Measurements from ENCODE around the gene VWA8. TPM values are rescaled to one million over a fixed set of nuclear protein-coding genes. Genes with fewer than 3 reads are reported as not detected.
"Not testable (repeated sequence)": the region's sequence is repeated elsewhere in the genome, so short reads cannot be mapped to it uniquely, and the experiment has no call there.

Gene VWA8
- total and polyA plus RNA-seq, 9 donors = 6.5 to 16.0 (median 9.3) TPM

DNA sequence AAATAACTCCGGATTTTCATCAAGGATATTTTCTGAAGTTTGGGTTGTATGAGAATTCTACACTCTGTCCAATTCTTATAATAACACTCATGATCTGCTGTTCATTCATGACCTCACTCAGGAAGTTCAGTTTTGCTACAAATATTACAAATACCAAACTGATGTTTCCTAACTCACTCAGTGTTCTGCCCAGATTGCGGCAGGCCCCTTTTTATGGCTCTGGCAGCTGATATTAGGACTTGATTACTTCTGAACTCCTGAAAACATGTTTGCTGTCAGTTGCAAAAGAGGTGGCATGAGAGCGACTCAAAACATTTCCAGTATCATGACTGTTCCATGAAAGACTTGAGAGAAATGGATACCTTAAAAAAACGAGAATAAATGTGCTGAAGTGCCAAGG lies 315.6 kb downstream of the VWA8 start:
- Histone ChIP-seq H3K27ac (ENCODE audit: low read length) (peak overlapping the region; percentile 74), H3K4me1 (ENCODE audit: control insufficient read depth, insufficient read depth, low read length) (peaks cover 7% of the 10 kb centered on the region), H3K4me3 (ENCODE audit: low read length) (no peak overlapping the region), H3K9me3 (replicated peaks; ENCODE audit: control insufficient read depth, low read depth, low read length) (no peaks in the 10 kb centered on the region), H3K36me3 (ENCODE audit: control insufficient read depth, insufficient read depth, low read length) (no peaks in the 10 kb centered on the region), H3K27me3 (ENCODE audit: control insufficient read depth, insufficient read depth, low read length) (no peaks in the 10 kb centered on the region)
- 0% methylated on average over 1 of the region's 4 CpGs for WGBS (ENCODE audit: insufficient coverage)
- peak; percentile 83 for DNase-seq

DNA sequence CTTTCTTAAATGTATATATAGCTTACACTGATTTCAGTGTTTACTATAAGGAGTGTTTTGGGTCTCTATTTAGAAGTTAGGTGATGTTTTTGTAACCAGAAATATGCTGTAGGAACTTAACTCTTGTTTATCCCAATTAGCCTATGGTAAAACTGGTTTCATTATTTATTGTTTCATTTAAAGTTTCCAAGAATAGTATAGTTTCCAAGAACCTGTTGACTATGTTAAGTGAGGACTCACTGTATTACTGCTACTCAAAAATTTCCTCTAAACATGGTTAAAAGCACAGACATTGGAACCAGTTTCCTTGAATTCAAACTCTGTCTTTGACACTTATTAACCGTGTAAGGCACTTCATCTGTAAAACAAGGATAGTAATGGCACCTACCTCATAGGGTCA lies 316.2 kb downstream of the VWA8 start:
- H3K36me3 ChIP-seq (ENCODE audit: control insufficient read depth, insufficient read depth, low read length) = no peaks in the 10 kb centered on the region
- peaks cover 7% of the 10 kb centered on the region for H3K4me1 ChIP-seq (ENCODE audit: control insufficient read depth, insufficient read depth, low read length)
- no peak overlapping the region for H3K4me3 ChIP-seq (ENCODE audit: low read length)
- H3K27me3 ChIP-seq (ENCODE audit: control insufficient read depth, insufficient read depth, low read length) = no peaks in the 10 kb centered on the region
- no peaks in the 10 kb centered on the region for H3K9me3 ChIP-seq (replicated peaks; ENCODE audit: control insufficient read depth, low read depth, low read length)
- peak overlapping the region; percentile 74 for H3K27ac ChIP-seq (ENCODE audit: low read length)
- DNase-seq = no peak
- WGBS (ENCODE audit: insufficient coverage) = no CpG with 5 or more reads among the region's 1 CpG

- H3K4me1 ChIP-seq (ENCODE audit: control insufficient read depth, insufficient read depth, low read length) = peaks cover 7% of the 10 kb centered on the region
These were observed 317.4 kb downstream of the VWA8 start for GRCh38 chr13:41643507-41643906.

GRCh38 chr13:41641961-41642360 lies 318.9 kb downstream of the VWA8 start:
- H3K27ac ChIP-seq (ENCODE audit: low read length) = no peak overlapping the region
- DNase-seq = no peak
- peaks cover 7% of the 10 kb centered on the region for H3K4me1 ChIP-seq (ENCODE audit: control insufficient read depth, insufficient read depth, low read length)
- H3K9me3 ChIP-seq (replicated peaks; ENCODE audit: control insufficient read depth, low read depth, low read length) = no peaks in the 10 kb centered on the region
- WGBS (ENCODE audit: insufficient coverage) = 100% methylated on average over 1 of the region's 4 CpGs
- no peaks in the 10 kb centered on the region for H3K36me3 ChIP-seq (ENCODE audit: control insufficient read depth, insufficient read depth, low read length)
- H3K27me3 ChIP-seq (ENCODE audit: control insufficient read depth, insufficient read depth, low read length) = no peaks in the 10 kb centered on the region
- no peak overlapping the region for H3K4me3 ChIP-seq (ENCODE audit: low read length)

More at GRCh38 chr13:41643507-41643906, 317.4 kb downstream of the VWA8 start:
- Histone ChIP-seq H3K9me3 (replicated peaks; ENCODE audit: control insufficient read depth, low read depth, low read length) (no peaks in the 10 kb centered on the region), H3K27me3 (ENCODE audit: control insufficient read depth, insufficient read depth, low read length) (no peaks in the 10 kb centered on the region), H3K36me3 (ENCODE audit: control insufficient read depth, insufficient read depth, low read length) (no peaks in the 10 kb centered on the region), H3K27ac (ENCODE audit: low read length) (no peak overlapping the region), H3K4me3 (ENCODE audit: low read length) (no peak overlapping the region)
- no peak for DNase-seq
- WGBS (ENCODE audit: insufficient coverage) = 60% methylated on average over 1 of the region's 4 CpGs

DNA sequence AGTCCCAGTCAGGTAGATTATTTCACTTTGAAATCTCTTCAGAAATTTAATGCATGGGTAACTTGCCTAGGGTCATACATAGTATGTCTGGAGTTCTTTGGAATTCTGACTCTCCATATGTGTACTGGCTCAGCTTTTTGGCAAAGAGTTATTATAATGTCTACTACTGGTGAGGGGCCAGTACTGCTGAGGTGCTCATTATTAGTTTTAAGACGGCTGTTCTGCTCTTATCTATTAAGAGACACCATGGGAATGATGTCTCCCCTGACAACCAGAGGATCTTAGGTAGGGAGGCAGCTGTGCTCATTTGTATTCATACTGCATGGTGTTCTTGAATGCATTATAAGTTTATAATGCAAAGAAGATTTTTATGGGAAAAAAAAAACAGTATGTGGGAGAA lies 319.5 kb downstream of the VWA8 start:
- H3K4me1 ChIP-seq (ENCODE audit: control insufficient read depth, insufficient read depth, low read length) = peaks cover 7% of the 10 kb centered on the region
- peak; percentile 36 for DNase-seq
- no peak overlapping the region for H3K4me3 ChIP-seq (ENCODE audit: low read length)
- no peaks in the 10 kb centered on the region for H3K36me3 ChIP-seq (ENCODE audit: control insufficient read depth, insufficient read depth, low read length)
- no peak overlapping the region for H3K27ac ChIP-seq (ENCODE audit: low read length)
- no peaks in the 10 kb centered on the region for H3K9me3 ChIP-seq (replicated peaks; ENCODE audit: control insufficient read depth, low read depth, low read length)
- H3K27me3 ChIP-seq (ENCODE audit: control insufficient read depth, insufficient read depth, low read length) = no peaks in the 10 kb centered on the region
- WGBS (ENCODE audit: insufficient coverage) = no CpG with 5 or more reads among the region's 1 CpG

DNA sequence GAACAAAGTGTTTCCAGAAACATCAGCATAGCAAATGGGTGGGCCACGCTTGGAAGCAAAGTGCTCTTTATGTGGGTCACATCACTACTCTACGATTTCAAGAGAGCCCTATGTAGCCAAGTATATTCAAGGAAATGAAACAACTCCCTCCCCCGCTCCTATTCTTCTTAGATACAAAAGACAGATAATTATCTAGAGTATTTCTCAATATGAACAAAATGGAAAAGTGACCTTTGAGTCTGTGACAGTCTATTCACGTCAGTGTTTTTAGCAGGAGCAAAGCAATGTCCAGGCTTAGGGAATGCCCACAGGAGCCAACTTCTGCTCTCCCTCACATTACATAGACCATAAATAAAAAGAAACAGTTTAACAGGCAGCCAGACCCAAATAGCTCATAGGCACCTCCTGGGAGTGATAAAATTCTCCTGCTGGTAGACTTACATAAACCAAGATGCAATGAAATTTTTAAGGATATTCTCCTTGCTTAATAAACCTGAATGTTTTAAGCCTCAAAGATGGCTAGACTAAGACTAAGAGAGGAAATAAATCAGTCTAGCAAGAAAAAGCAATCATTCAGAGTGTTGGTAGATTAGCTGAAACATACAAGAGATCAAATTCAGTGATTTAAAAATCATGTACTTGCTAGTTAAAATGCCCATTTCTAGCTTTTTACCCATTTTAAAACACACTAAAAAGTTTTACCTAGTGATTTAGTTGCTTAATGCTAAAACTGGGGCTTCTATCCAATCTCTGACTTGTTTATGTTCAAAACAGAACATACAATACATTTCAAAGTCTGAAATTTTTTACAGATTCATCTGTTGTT lies 320.7 kb downstream of the VWA8 start:
- DNase-seq = peak; percentile 78
- Histone ChIP-seq H3K27ac (ENCODE audit: low read length) (peak overlapping the region; percentile 60), H3K4me1 (ENCODE audit: control insufficient read depth, insufficient read depth, low read length) (peaks cover 5% of the 10 kb centered on the region), H3K9me3 (replicated peaks; ENCODE audit: control insufficient read depth, low read depth, low read length) (no peaks in the 10 kb centered on the region), H3K4me3 (ENCODE audit: low read length) (no peak overlapping the region), H3K27me3 (ENCODE audit: control insufficient read depth, insufficient read depth, low read length) (no peaks in the 10 kb centered on the region), H3K36me3 (ENCODE audit: control insufficient read depth, insufficient read depth, low read length) (no peaks in the 10 kb centered on the region)
- WGBS (ENCODE audit: insufficient coverage) = no CpG with 5 or more reads among the region's 4 CpGs

DNA sequence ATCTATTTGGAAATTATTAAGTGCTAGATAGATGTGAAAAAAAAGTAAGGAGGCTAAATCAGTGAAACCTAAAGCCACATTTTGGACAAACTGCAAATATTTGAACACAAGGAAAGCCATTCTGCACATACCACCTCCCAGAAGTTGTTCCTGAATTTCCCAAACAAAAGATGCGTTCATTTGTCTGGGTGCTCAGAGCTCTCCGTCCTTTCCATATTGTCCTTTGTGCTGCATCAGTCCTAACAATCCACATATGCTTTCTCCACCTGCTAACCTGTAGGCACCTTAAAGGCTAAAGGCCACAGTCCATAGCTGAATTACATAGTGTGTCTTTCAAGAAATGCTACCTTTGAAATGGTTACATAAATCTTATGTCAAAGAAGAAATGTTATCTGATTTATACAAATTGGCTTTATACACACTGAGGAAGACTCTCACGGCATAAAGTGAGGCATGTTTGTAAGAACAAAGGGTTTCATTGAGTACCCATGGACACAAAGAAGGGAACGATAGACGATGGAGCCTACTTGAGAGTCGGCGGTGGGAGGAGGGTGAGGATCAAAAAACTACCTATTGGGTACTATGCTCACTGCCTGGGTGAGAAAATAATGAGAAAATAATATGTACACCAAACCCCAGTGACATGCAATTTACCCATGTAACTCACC lies 321.5 kb downstream of the VWA8 start:
- no peak for DNase-seq
- Histone ChIP-seq H3K27ac (ENCODE audit: low read length) (peak overlapping the region; percentile 60), H3K9me3 (replicated peaks; ENCODE audit: control insufficient read depth, low read depth, low read length) (no peaks in the 10 kb centered on the region), H3K36me3 (ENCODE audit: control insufficient read depth, insufficient read depth, low read length) (no peaks in the 10 kb centered on the region), H3K4me1 (ENCODE audit: control insufficient read depth, insufficient read depth, low read length) (peaks cover 4% of the 10 kb centered on the region), H3K4me3 (ENCODE audit: low read length) (no peak overlapping the region), H3K27me3 (ENCODE audit: control insufficient read depth, insufficient read depth, low read length) (no peaks in the 10 kb centered on the region)
- 70% methylated on average over 4 of the region's 7 CpGs for WGBS (ENCODE audit: insufficient coverage)

GRCh38 chr13:41637586-41637985 lies 323.3 kb downstream of the VWA8 start:
- Histone ChIP-seq H3K4me3 (ENCODE audit: low read length) (no peak overlapping the region), H3K9me3 (replicated peaks; ENCODE audit: control insufficient read depth, low read depth, low read length) (no peaks in the 10 kb centered on the region), H3K36me3 (ENCODE audit: control insufficient read depth, insufficient read depth, low read length) (no peaks in the 10 kb centered on the region), H3K4me1 (ENCODE audit: control insufficient read depth, insufficient read depth, low read length) (no peaks in the 10 kb centered on the region), H3K27me3 (ENCODE audit: control insufficient read depth, insufficient read depth, low read length) (no peaks in the 10 kb centered on the region), H3K27ac (ENCODE audit: low read length) (no peak overlapping the region)
- no CpG with 5 or more reads among the region's 1 CpG for WGBS (ENCODE audit: insufficient coverage)
- no peak for DNase-seq

DNA sequence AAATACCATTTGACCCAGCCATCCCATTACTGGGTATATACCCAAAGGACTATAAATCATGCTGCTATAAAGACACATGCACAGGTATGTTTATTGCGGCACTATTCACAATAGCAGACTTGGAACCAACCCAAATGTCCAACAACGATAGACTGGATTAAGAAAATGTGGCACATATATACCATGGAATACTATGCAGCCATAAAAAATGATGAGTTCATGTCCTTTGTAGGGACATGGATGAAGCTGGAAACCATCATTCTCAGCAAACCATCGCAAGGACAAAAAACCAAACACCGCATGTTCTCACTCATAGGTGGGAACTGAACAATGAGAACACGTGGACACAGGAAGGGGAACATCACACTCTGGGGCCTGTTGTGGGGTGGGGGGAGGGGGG lies 323.9 kb downstream of the VWA8 start:
- H3K27me3 ChIP-seq (ENCODE audit: control insufficient read depth, insufficient read depth, low read length); H3K36me3 ChIP-seq (ENCODE audit: control insufficient read depth, insufficient read depth, low read length); H3K27ac ChIP-seq (ENCODE audit: low read length); H3K9me3 ChIP-seq (replicated peaks; ENCODE audit: control insufficient read depth, low read depth, low read length); DNase-seq; H3K4me1 ChIP-seq (ENCODE audit: control insufficient read depth, insufficient read depth, low read length); H3K4me3 ChIP-seq (ENCODE audit: low read length): not testable (repeated sequence)
- WGBS (ENCODE audit: insufficient coverage) = no CpG with 5 or more reads among the region's 5 CpGs

DNA sequence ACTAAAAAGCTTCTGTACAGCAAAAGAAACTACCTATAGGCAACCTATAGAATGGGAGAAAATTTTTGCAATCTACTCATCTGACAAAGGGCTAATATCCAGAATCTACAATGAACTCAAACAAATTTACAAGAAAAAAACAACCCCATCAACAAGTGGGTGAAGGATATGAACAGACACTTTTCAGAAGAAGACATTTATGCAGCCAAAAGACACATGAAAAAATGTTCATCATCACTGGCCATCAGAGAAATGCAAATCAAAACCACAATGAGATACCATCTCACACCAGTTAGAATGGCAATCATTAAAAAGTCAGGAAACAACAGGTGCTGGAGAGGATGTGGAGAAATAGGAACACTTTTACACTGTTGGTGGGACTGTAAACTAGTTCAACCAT lies 324.3 kb downstream of the VWA8 start:
- H3K27ac ChIP-seq (ENCODE audit: low read length); H3K4me1 ChIP-seq (ENCODE audit: control insufficient read depth, insufficient read depth, low read length); H3K4me3 ChIP-seq (ENCODE audit: low read length); DNase-seq; H3K9me3 ChIP-seq (replicated peaks; ENCODE audit: control insufficient read depth, low read depth, low read length); H3K36me3 ChIP-seq (ENCODE audit: control insufficient read depth, insufficient read depth, low read length); H3K27me3 ChIP-seq (ENCODE audit: control insufficient read depth, insufficient read depth, low read length): not testable (repeated sequence)
